ENCODE data around the gene CFAP99. TPM values are rescaled to one million over a fixed set of nuclear protein-coding genes. Genes with fewer than 3 reads are reported as not detected.

The CFAP99 gene
- total and polyA plus RNA-seq, 2 of the 4 experiments (the other 2 are of a cell fraction), result not detected

GRCh38 chr4:2451821-2452785, 33.3 kb downstream of the CFAP99 start:
- WGBS, 2 experiments (ENCODE audit: extremely low coverage in 2 of 2, insufficient read length in 1 of 2), result 65% methylated on average over 16 of the region's 25 CpGs; no CpG with 5 or more reads in 1 of the 2 experiments
- Histone ChIP-seq H3K27me3 (ENCODE audit: control insufficient read depth, insufficient read depth, low read length) (peaks cover 25% of the 10 kb centered on the region), H4K5ac (ENCODE audit: low read depth, low read length) (no peak overlapping the region), H2BK15ac (ENCODE audit: low read depth, low read length) (no peak overlapping the region), H2AFZ (replicated peaks; ENCODE audit: low read length, poor library complexity) (no peak overlapping the region), H4K8ac (ENCODE audit: low read depth in 2 of 2, low read length in 2 of 2) (no peak overlapping the region), H3K9ac (ENCODE audit: low read depth, low read length) (no peak overlapping the region), H2AK5ac (ENCODE audit: low read depth, low read length) (no peak overlapping the region), H3K56ac (ENCODE audit: extremely low read depth, insufficient read depth, low read length) (no peak overlapping the region), H4K20me1 (ENCODE audit: insufficient read depth, low read length) (no peaks in the 10 kb centered on the region; the same call in 1 of the 2 replicates), H3K36me3 (ENCODE audit: control insufficient read depth, insufficient read depth, low read length) (no peaks in the 10 kb centered on the region), H2BK5ac (ENCODE audit: low read depth, low read length, poor library complexity, severe bottlenecking) (no peak overlapping the region), H2BK120ac (ENCODE audit: low read depth, low read length) (no peak overlapping the region), H3K27ac (ENCODE audit: insufficient read depth, low read length) (no peak overlapping the region), H3K9me1 (ENCODE audit: insufficient read depth, low read length) (no peaks in the 10 kb centered on the region), H3K4me3 (ENCODE audit: insufficient read depth, low read depth, low read length) (no peak overlapping the region), H3K23ac (ENCODE audit: low read depth, low read length) (no peak overlapping the region), H3K79me1 (ENCODE audit: low read depth in 1 of 2, low read length in 2 of 2) (no peaks in the 10 kb centered on the region), H3K4ac (ENCODE audit: low read depth, low read length) (no peak overlapping the region), H2BK20ac (ENCODE audit: low read depth, low read length) (no peak overlapping the region), H2AK9ac (replicated peaks; ENCODE audit: low read depth, low read length, poor library complexity) (peak overlapping the region; percentile 37), H3K14ac (replicated peaks; ENCODE audit: low read depth, low read length) (no peak overlapping the region), H3K4me1 (ENCODE audit: control insufficient read depth, insufficient read depth, low read length) (no peaks in the 10 kb centered on the region), H3K4me2 (ENCODE audit: low read depth, low read length) (no peak overlapping the region), H4K91ac (ENCODE audit: insufficient read depth, low read depth, low read length) (no peak overlapping the region), H3K18ac (ENCODE audit: low read depth, low read length) (no peak overlapping the region), H3K9me3 (ENCODE audit: control insufficient read depth, insufficient read depth, low read length) (no peaks in the 10 kb centered on the region)
- POLR2A ChIA-PET (ENCODE audit: unreplicated experiment), result no interaction called here
- ATAC-seq (ENCODE audit: low read depth), result no peak
- in situ Hi-C loops (cut with MboI; ENCODE audit: low sequenced_read_pairs), result no loop called here
- DNase-seq, result no peak
- intact Hi-C loops (cut with micrococcal nuclease), result no loop called here
- CTCF ChIA-PET, result no interaction called here
- BruUV-seq (replicated peaks), result no TSS peak
- dilution Hi-C loops (cut with HindIII; ENCODE audit: low sequenced_read_pairs, unreplicated experiment), result no loop called here
- TF ChIP-seq MAZ (IDR thresholded peaks at IDR 0.05; ENCODE audit: borderline replicate concordance, low read depth, low read length), result no peak
- TF ChIP-seq FOS (IDR thresholded peaks at IDR 0.05; ENCODE audit: low read depth, low read length), result no peak
- TF ChIP-seq, protein P1, sequence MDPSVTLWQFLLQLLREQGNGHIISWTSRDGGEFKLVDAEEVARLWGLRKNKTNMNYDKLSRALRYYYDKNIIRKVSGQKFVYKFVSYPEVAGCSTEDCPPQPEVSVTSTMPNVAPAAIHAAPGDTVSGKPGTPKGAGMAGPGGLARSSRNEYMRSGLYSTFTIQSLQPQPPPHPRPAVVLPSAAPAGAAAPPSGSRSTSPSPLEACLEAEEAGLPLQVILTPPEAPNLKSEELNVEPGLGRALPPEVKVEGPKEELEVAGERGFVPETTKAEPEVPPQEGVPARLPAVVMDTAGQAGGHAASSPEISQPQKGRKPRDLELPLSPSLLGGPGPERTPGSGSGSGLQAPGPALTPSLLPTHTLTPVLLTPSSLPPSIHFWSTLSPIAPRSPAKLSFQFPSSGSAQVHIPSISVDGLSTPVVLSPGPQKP (IDR thresholded peaks at IDR 0.05; ENCODE audit: borderline replicate concordance, low read depth, low read length), result no peak
- no peak for TF ChIP-seq CEBPB (IDR thresholded peaks at IDR 0.05; ENCODE audit: low read depth, low read length)
- TF ChIP-seq, protein P2, sequence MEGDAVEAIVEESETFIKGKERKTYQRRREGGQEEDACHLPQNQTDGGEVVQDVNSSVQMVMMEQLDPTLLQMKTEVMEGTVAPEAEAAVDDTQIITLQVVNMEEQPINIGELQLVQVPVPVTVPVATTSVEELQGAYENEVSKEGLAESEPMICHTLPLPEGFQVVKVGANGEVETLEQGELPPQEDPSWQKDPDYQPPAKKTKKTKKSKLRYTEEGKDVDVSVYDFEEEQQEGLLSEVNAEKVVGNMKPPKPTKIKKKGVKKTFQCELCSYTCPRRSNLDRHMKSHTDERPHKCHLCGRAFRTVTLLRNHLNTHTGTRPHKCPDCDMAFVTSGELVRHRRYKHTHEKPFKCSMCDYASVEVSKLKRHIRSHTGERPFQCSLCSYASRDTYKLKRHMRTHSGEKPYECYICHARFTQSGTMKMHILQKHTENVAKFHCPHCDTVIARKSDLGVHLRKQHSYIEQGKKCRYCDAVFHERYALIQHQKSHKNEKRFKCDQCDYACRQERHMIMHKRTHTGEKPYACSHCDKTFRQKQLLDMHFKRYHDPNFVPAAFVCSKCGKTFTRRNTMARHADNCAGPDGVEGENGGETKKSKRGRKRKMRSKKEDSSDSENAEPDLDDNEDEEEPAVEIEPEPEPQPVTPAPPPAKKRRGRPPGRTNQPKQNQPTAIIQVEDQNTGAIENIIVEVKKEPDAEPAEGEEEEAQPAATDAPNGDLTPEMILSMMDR (conservative IDR thresholded peaks at IDR 0.05; ENCODE audit: low read depth, low read length), result no peak
- no peak for TF ChIP-seq MAFK (IDR thresholded peaks at IDR 0.05; ENCODE audit: low read depth, low read length)
- TF ChIP-seq NFE2L2 (IDR thresholded peaks at IDR 0.05; ENCODE audit: low read depth, low read length), result no peak
- TF ChIP-seq, protein P3, sequence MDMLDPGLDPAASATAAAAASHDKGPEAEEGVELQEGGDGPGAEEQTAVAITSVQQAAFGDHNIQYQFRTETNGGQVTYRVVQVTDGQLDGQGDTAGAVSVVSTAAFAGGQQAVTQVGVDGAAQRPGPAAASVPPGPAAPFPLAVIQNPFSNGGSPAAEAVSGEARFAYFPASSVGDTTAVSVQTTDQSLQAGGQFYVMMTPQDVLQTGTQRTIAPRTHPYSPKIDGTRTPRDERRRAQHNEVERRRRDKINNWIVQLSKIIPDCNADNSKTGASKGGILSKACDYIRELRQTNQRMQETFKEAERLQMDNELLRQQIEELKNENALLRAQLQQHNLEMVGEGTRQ (IDR thresholded peaks at IDR 0.05; ENCODE audit: low read depth, low read length), result no peak
- TF ChIP-seq POLR2A (IDR thresholded peaks at IDR 0.05; ENCODE audit: low read depth, low read length), result no peak
- TF ChIP-seq RAD21 (IDR thresholded peaks at IDR 0.05; ENCODE audit: low read length), result no peak
- no peak for TF ChIP-seq CHD1 (IDR thresholded peaks at IDR 0.05; ENCODE audit: low read depth, low read length)
- no peak for TF ChIP-seq MXI1 (IDR thresholded peaks at IDR 0.05; ENCODE audit: borderline replicate concordance, low read depth, low read length)
- no peak for TF ChIP-seq RCOR1 (IDR thresholded peaks at IDR 0.05; ENCODE audit: insufficient replicate concordance, low read length)
- no peak for TF ChIP-seq RFX5 (IDR thresholded peaks at IDR 0.05; ENCODE audit: low read depth, low read length)
- TF ChIP-seq SMC3 (IDR thresholded peaks at IDR 0.05; ENCODE audit: low read depth, low read length), result no peak

All from IMR-90 (cell line).